HepG2 (cell line): ENCODE data around the gene MAP3K4. TPM values are rescaled to one million over a fixed set of nuclear protein-coding genes. Genes with fewer than 3 reads are reported as not detected.

ENCODE experiments used
- ATM ChIP-seq: fragments of 450-650 bp; IDR thresholded peaks from 2 replicates; pipeline ENCODE4 v1.7.1; 2017; ENCODE audit warnings: mild to moderate bottlenecking, borderline replicate concordance
- GABPA ChIP-seq, 2 experiments: IDR thresholded peaks; 2 replicates each; pipeline ENCODE4 v1.6.1; 2011 to 2016; ENCODE audit warnings: low read depth in 2 of 2, low read length in 1 of 2, missing biosample characterization in 1 of 2, missing genetic modification characterization in 1 of 2
- MAFK ChIP-seq, 2 experiments: IDR thresholded peaks in 1 of 2; conservative IDR thresholded peaks in 1 of 2; 2 replicates each; pipeline ENCODE4 v1.6.1; 2011; ENCODE audit warnings: improper control_type of control experiment in 2 of 2, low read length in 2 of 2
- MYC ChIP-seq: sonication (generic); formaldehyde crosslinking; IDR thresholded peaks from 2 replicates; pipeline ENCODE4 v1.9.0; 2021; ENCODE audit warnings: missing genetic modification reagents, borderline replicate concordance
- NR1H2 ChIP-seq: sonication (generic); formaldehyde crosslinking; IDR thresholded peaks from 2 replicates; pipeline ENCODE4 v1.8.1; 2022; ENCODE audit warnings: low read depth, missing genetic modification reagents, borderline replicate concordance
- NR2C2 ChIP-seq: sonication (generic); formaldehyde crosslinking; IDR thresholded peaks from 2 replicates; pipeline ENCODE4 v1.4.0; 2020; ENCODE audit warnings: missing genetic modification reagents, mild to moderate bottlenecking, moderate library complexity, borderline replicate concordance
- RNF219 ChIP-seq: sonication (generic); formaldehyde crosslinking; IDR thresholded peaks from 2 replicates; pipeline ENCODE4 v1.5.0; 2020; ENCODE audit warnings: mild to moderate bottlenecking, missing genetic modification reagents
- RORA ChIP-seq: sonication (generic); formaldehyde crosslinking; IDR thresholded peaks from 2 replicates; pipeline ENCODE4 v1.5.0; 2020; ENCODE audit warnings: mild to moderate bottlenecking, missing genetic modification reagents, moderate library complexity
- THRA ChIP-seq: sonication (generic); formaldehyde crosslinking; IDR thresholded peaks from 2 replicates; pipeline ENCODE4 v1.4.0; 2020; ENCODE audit warnings: missing genetic modification reagents, borderline replicate concordance
- TOPORS ChIP-seq: sonication (generic); formaldehyde crosslinking; IDR thresholded peaks from 2 replicates; pipeline ENCODE4 v1.8.0; 2023; ENCODE audit warnings: mild to moderate bottlenecking, missing genetic modification reagents
- TP53 ChIP-seq: sonication (generic); formaldehyde crosslinking; conservative IDR thresholded peaks from 2 replicates; pipeline ENCODE4 v1.4.0; 2020; ENCODE audit warnings: missing genetic modification reagents
- ZMAT5 ChIP-seq: sonication (generic); formaldehyde crosslinking; IDR thresholded peaks from 2 replicates; pipeline ENCODE4 v1.5.0; 2020; ENCODE audit warnings: mild to moderate bottlenecking, low read depth, missing genetic modification reagents, borderline replicate concordance
- ZNF121 ChIP-seq: sonication (generic); formaldehyde crosslinking; IDR thresholded peaks from 2 replicates; pipeline ENCODE4 v1.5.0; 2020; ENCODE audit warnings: mild to moderate bottlenecking, missing genetic modification reagents
- ZNF234 ChIP-seq: sonication (generic); formaldehyde crosslinking; conservative IDR thresholded peaks from 2 replicates; pipeline ENCODE4 v1.5.1; 2020; ENCODE audit warnings: mild to moderate bottlenecking, missing genetic modification reagents
- ZNF44 ChIP-seq: sonication (generic); formaldehyde crosslinking; IDR thresholded peaks from 2 replicates; pipeline ENCODE4 v1.5.1; 2020; ENCODE audit warnings: mild to moderate bottlenecking, missing genetic modification reagents
- ZNF503 ChIP-seq: sonication (generic); formaldehyde crosslinking; IDR thresholded peaks from 2 replicates; pipeline ENCODE4 v1.4.0; 2020; ENCODE audit warnings: missing genetic modification reagents
- ZNF556 ChIP-seq: sonication (generic); formaldehyde crosslinking; IDR thresholded peaks from 2 replicates; pipeline ENCODE4 v1.4.0; 2020; ENCODE audit warnings: mild to moderate bottlenecking, missing genetic modification reagents, borderline replicate concordance
- ZNF558 ChIP-seq: sonication (generic); formaldehyde crosslinking; IDR thresholded peaks from 2 replicates; pipeline ENCODE4 v1.9.0; 2022; ENCODE audit warnings: mild to moderate bottlenecking, missing genetic modification reagents, borderline replicate concordance
- ZNF572 ChIP-seq: sonication (generic); formaldehyde crosslinking; IDR thresholded peaks from 2 replicates; pipeline ENCODE4 v1.5.1; 2020; ENCODE audit warnings: mild to moderate bottlenecking, missing genetic modification reagents
- ZNF605 ChIP-seq: sonication (generic); formaldehyde crosslinking; IDR thresholded peaks from 2 replicates; pipeline ENCODE4 v1.8.0; 2022; ENCODE audit warnings: mild to moderate bottlenecking, missing genetic modification reagents
- ZNF678 ChIP-seq: sonication (generic); formaldehyde crosslinking; IDR thresholded peaks from 2 replicates; pipeline ENCODE4 v1.4.0; 2020; ENCODE audit warnings: mild to moderate bottlenecking, missing genetic modification reagents
- ZNF747 ChIP-seq: sonication (generic); formaldehyde crosslinking; IDR thresholded peaks from 2 replicates; pipeline ENCODE4 v1.8.1; 2023; ENCODE audit warnings: missing genetic modification reagents, mild to moderate bottlenecking, borderline replicate concordance
- ZNF792 ChIP-seq: IDR thresholded peaks from 2 replicates; pipeline ENCODE4 v1.6.1; 2016
- polyA plus RNA-seq, 8 experiments: library from polyadenylated mRNA; depleted of rRNA in 3 of 8; stranded (reverse) in 7 of 8; unstranded in 1 of 8; fragments of >200 nt; fragmentation: Illumina TruSeq in 4 of 8; extraction: Trizol in 4 of 8; gene quantifications; 2 replicates each; pipeline versions ENCODE4 v1.2.1 to v1.2.3, GENCODE V29; 2011 to 2016; ENCODE audit warnings: low read depth in 4 of 8, missing spikeins in 1 of 8, mixed read lengths in 1 of 8; ENCODE audit not compliant: insufficient read depth in 1 of 8
- total RNA-seq, 5 experiments: library from RNA; depleted of rRNA; stranded (reverse); fragments of >200 nt; fragmentation: Illumina TruSeq; extraction: Trizol; gene quantifications; 2 replicates each; pipeline ENCODE4 v1.2.3, GENCODE V29; 2016; ENCODE audit warnings: low read depth in 1 of 5

The MAP3K4 gene
- total and polyA plus RNA-seq, 2 of the 13 experiments (the other 11 are each of a cell fraction or from before 2014, with no cell fraction given) = 12.9 to 33.6 TPM

- TF ChIP-seq RNF219 (CRISPR knock-in tag) (no peak), ZNF44 (CRISPR knock-in tag) (no peak), ZNF572 (0 out of 2 replicates have a peak, but pooled peaks have one; percentile 34), TP53 (no peak), ZNF558 (CRISPR knock-in tag) (no peak), ATM (no peak), MAFK (conservative IDR thresholded peaks at IDR 0.05 in 1 of 2, IDR thresholded peaks at IDR 0.05 in 1 of 2; ENCODE audit: low read length in 2 of 2) (no peak), GABPA (IDR thresholded peaks at IDR 0.05; ENCODE audit: low read depth, low read length) (no peak), GABPA (CRISPR knock-in tag; IDR thresholded peaks at IDR 0.05; ENCODE audit: low read depth) (no peak), NR2C2 (CRISPR knock-in tag) (no peak), ZNF678 (CRISPR knock-in tag) (no peak), ZNF747 (no peak), ZNF503 (CRISPR knock-in tag) (0 out of 2 replicates have a peak, but pooled peaks have one; percentile 0), ZNF234 (no peak), MYC (no peak; the same call in 1 of the 2 replicates), ZNF556 (CRISPR knock-in tag) (no peak), RORA (CRISPR knock-in tag) (no peak), ZNF792 (CRISPR knock-in tag) (0 out of 2 replicates have a peak, but pooled peaks have one; percentile 8), TOPORS (CRISPR knock-in tag) (no peak; the same call in 1 of the 2 replicates), ZMAT5 (CRISPR knock-in tag) (no peak), THRA (CRISPR knock-in tag) (no peak), NR1H2 (CRISPR knock-in tag) (0 out of 2 replicates have a peak, but pooled peaks have one; percentile 21), ZNF121 (CRISPR knock-in tag) (no peak), ZNF605 (CRISPR knock-in tag) (peak; percentile 80)
Observed at GRCh38 chr6:160992061-160992979, 751 bp downstream of the MAP3K4 start (continued).
